ENCODE results near the gene IBSP.

Gene IBSP

DNA sequence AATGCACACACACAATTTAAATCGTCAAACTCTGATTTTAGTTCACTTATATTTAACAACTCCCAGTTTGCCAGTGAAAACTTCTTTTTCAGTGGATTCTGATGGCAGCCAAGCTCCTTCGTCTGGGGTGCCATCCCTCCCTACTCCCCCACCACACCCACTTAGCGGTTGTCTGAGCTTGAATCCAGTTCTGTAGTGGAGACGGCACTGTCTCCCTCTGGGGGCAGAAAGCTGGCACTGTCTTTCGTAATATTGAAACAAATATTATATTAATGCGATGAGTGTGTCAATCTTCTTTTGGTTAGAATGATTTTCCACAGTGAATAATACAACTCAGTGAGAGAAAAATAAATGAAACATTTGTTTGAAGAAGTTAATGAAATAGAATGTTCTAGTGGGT lies 38.9 kb downstream of the IBSP start:
- no peak for DNase-seq (ENCODE audit: low read depth)

DNA sequence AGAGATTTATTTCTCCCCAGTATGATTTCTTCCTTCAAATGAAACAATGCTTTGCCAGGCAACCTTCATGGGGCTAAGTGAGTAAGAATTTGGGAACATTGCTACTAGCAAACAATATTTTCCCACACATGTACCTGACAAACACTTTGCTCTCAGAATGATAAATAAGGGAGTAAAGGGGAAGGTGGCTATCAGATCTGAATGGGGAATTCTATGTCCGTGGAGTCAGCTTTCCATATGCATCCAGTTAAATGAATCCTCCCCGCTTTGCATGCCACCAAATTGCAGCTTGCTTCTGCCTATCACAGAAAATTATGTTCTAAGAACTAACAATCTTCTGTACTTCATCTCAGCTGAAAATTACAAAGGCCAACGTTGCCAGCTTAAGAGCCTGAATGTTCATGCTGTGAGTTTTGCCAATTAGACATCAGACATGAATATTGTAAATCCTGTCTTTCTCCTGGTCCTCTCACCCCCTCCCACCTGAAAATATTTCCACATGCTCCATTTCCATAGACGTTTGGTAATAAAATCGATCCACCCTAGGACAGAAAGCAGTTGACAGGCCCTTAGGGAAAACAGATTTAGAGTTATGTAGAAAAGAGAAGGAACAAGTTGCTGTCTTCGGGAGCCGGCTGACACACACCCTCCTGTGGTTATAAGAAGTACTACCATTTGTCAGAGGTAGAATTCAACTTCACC lies 39.7 kb downstream of the IBSP start:
- DNase-seq (ENCODE audit: low read depth), result peak; percentile 27

DNA sequence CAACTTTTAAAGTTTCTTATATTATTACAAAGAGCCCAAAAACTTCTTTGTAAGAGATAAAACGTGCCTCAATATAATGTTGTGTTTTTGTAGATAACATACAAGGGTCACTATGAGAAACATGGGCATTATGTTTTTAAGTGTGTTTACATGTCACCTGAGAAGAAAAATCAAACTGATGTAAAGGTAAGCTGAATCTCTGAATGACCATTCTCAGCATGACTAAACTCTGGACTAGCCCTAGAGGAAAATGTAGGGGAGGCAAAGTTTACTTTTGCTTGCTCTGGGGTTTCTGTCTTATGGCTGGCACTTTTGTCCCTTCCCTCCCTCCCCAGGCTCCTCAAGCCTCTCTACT lies 40.2 kb downstream of the IBSP start:
- DNase-seq (ENCODE audit: low read depth), result no peak

DNA sequence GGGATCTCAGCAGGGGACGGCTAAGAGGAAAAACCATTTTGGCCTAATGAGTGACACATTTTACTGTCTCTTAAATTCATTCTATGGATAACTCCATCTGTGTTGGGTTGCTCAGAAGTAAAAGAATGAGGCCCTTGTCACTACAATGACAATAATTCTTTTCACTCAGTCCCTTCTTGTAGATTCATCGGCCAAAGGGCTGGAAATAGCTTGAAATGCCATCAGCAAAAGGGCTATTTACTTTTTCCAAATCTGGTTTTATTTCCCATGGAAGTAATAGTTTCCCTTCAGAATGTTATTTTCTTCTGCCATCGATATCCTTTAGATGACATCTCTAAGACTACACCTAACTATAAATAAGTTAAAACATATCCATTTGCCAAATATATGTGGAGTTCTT lies 40.8 kb downstream of the IBSP start:
- DNase-seq (ENCODE audit: low read depth), result no peak

- peak; percentile 60 for DNase-seq (ENCODE audit: low read depth)
Observed at GRCh38 chr4:87843936-87844335, 44.6 kb downstream of the IBSP start.

DNA sequence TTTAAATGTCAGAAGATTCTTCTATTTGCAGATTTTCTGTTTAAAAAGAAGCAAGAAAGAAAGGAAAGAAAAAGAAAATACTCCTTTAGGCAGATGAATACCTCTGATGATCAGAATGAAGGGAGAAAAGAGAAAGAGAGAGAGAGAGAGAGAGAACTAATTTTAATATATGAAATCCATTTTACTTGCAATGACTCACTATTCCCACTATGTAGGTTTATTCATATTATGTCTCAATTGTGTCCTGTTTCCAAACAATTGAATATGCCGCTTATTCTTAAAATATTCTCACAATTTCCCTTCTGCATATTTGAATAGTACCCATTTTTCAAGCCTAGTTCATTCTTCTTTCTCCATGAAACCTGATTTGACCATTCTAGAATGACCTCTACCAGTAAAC lies 45.1 kb downstream of the IBSP start:
- DNase-seq (ENCODE audit: low read depth), result peak; percentile 11

DNA sequence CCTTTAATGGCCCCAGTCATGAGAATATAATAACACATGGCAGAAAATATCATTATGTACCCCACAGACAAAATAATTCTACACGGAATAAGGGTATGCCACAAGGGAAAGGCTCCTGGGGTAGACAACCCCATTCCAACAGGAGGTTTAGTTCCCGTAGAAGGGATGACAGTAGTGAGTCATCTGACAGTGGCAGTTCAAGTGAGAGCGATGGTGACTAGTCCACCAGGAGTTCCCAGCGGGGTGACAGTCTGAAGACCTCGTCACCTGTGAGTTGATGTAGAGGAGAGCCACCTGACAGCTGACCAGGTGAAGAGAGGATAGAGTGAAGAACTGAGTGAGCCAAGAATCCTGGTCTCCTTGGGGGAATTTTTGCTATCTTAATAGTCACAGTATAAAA lies 46.9 kb downstream of the IBSP start:
- DNase-seq (ENCODE audit: low read depth), result no peak

DNA sequence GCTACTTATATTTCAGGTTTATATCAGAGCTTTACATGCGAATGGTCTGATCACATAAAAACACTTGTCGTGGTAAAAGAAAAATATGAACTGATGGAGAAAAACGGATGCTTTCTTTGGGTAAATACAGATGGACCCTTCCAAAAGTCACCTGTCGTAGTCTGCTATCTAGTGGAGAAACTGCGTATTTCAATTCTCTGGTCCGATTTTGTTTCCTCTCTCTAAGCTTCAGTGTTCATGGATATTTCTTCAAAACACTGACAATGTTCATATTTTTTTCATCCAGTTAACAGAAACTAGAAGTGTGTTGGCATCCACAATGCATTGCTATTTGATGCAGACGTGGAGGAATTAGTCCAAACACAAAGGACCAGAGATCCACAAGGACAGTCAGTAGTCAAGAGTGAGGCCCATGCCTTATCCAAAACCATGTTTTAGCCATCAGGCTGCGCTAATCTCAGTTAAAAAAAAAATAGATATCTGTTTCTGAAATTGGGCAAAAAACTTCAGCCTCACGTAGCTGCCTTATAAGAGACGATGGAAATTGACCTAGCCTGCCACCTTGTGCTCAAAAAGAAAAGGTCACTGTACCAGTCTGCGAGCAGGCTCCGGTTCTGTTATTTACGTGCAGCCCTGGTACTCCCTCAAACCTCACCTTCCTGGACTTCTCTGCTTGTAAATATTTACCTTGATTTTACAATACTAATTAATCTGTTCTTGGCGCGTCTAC lies 49.4 kb downstream of the IBSP start:
- peak; percentile 41 for DNase-seq (ENCODE audit: low read depth)

DNA sequence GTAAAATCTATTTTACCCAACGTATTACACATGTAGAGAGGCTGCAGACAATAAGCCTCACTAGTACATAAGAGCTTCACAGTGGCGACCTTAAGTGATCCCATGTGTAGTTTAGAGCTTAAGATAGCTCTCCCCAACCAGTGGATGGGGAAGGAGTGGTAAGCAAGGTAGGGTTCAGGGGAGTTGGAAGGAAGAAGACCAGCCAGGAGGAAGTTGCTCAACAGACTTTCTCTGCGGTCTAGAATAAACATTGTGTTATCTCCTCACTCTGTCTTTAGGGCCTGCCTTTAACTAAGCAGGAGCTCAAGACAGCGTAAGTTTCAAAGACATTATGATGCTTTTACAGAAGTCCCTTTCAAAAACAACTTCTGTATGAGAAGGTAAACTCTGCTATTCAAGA lies 50.3 kb downstream of the IBSP start:
- DNase-seq (ENCODE audit: low read depth), result no peak

DNA sequence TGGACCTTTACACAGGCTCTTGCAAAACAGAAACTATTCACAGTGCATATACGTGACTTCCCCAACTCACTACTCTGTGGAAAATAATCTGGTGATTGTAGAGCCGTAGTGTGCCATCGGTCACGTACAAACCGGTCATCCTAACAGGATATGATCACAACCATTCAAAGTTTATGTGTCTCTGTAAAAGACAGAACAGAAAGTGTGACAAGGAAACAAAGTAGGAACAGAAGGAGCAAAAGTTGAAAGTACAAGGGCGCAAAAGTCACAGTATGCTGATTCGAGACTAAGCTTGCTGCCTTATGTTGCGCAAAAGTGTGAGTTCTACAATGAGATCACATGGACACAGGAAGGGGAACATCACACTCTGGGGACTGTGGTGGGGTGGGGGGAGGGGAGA lies 52.0 kb downstream of the IBSP start:
- DNase-seq (ENCODE audit: low read depth), result no peak

- no peak for DNase-seq (ENCODE audit: low read depth)
Observed at GRCh38 chr4:87851953-87852352, 52.6 kb downstream of the IBSP start.

GRCh38 chr4:87853108-87853507 lies 53.8 kb downstream of the IBSP start:
- DNase-seq (ENCODE audit: low read depth), result peak; percentile 20

DNA sequence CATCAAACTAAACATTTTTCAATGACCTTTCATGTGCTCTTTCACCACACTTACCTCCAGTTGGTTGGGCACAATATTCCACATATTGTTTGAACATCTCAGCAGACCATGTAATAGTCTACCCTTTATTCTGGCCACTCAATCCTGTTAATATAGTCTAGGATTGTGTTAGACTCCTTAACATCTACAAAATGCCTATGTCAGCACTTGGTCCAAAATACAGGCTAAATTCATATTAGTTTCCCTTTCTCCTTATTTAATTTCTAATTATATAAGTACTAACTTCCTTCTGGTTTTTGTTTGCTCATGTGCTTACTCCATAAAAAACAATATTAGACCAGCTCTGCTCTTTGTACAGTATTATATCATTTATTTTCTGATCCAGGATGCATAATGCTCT lies 54.5 kb downstream of the IBSP start:
- no peak for DNase-seq (ENCODE audit: low read depth)

GRCh38 chr4:87855559-87855958 lies 56.2 kb downstream of the IBSP start:
- DNase-seq (ENCODE audit: low read depth), result no peak

DNA sequence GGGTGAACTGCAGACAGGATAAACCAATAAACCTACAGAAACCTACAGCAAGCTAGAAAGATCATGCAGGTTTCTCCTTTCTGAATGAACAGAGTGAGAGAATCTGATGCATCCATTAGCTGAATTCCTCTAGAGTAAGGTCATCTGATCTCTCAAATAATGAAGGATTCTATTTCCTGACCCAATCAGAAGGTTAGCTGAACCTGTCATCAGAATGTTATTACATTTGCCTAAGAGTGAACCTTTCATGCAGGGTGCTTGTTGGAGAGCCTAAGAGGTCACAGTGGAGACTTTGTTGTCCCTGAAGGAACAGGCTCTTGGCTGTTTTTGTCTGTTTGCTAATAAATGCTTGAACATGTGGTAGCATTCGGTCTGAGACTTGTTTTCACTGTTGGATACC lies 57.5 kb downstream of the IBSP start:
- no peak for DNase-seq (ENCODE audit: low read depth)

DNA sequence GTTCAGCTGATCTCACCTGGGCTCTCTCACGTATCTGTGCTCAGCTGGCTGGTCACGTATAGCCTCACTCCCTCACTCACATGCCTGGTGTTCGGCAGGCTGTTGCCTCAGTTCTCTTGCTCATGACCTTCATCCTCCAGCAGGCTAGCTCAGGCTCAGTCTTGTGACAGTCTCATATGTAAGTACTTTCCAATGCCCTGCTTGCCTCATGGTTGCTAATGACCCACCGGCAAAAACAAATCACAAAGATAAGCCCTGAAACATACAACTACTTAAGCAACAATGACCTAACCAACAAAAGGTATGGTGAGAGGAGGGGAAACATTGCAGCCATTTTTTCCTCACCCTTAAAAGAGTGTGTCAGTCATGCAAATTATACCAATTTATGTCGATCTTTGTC lies 58.4 kb downstream of the IBSP start:
- DNase-seq (ENCODE audit: low read depth), result no peak
